Stimulated activated naive CD8-positive, alpha-beta T cell treated with anti-CD3 and anti-CD28 coated beads, Interleukin-15, Interleukin-2, amounts not matched to agents 100 ng/mL and 50 ng/mL, for 24 hours (primary cell): Measurements from ENCODE around the gene EXD1.
"Not testable (repeated sequence)": the region's sequence is repeated elsewhere in the genome, so short reads cannot be mapped to it uniquely, and the experiment has no call there.

Experiments used
- H3K27ac Mint-ChIP-seq: one replicate; pipeline ENCODE4 v1.8.0; 2021; ENCODE audit warnings: mild to moderate bottlenecking, mixed read lengths
- H3K27me3 Mint-ChIP-seq: one replicate; pipeline ENCODE4 v1.8.0; 2021; ENCODE audit warnings: mixed read lengths
- H3K36me3 Mint-ChIP-seq: one replicate; pipeline ENCODE4 v1.8.0; 2021; ENCODE audit warnings: low read depth, mixed read lengths
- H3K4me1 Mint-ChIP-seq: one replicate; pipeline ENCODE4 v1.8.0; 2021; ENCODE audit warnings: low read depth, mixed read lengths
- H3K4me3 Mint-ChIP-seq: one replicate; pipeline ENCODE4 v1.8.0; 2021; ENCODE audit warnings: mild to moderate bottlenecking, mixed read lengths
- H3K9me3 Mint-ChIP-seq: one replicate; pipeline ENCODE4 v1.8.0; 2021; ENCODE audit warnings: mixed read lengths

The EXD1 gene, protein sequence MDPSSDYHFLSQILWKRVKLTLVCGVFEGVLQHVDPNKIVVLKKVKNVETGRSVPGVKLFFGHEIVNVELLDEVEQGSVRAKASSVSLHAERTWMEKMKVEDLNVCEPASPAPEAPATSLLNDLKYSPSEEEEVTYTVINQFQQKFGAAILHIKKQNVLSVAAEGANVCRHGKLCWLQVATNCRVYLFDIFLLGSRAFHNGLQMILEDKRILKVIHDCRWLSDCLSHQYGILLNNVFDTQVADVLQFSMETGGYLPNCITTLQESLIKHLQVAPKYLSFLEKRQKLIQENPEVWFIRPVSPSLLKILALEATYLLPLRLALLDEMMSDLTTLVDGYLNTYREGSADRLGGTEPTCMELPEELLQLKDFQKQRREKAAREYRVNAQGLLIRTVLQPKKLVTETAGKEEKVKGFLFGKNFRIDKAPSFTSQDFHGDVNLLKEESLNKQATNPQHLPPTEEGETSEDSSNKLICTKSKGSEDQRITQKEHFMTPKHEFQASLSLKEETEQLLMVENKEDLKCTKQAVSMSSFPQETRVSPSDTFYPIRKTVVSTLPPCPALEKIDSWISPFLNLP

GRCh38 chr15:41230650-41231421, at the start of gene EXD1, which contains the start of gene CHP1:
Gene EXD1 (minus strand): TSS chr15:41230757. CDS start chr15:41226575, 4,182 bp downstream.
Gene CHP1 (plus strand): TSS chr15:41231268. CDS start chr15:41231383, 115 bp downstream.
- H3K9me3 Mint-ChIP-seq, result no peaks in the 10 kb centered on the region
- no peaks in the 10 kb centered on the region for H3K27me3 Mint-ChIP-seq
- H3K36me3 Mint-ChIP-seq, result no peaks in the 10 kb centered on the region
- H3K4me3 Mint-ChIP-seq, result peak within 1 kb of the TSS; percentile 87
- H3K27ac Mint-ChIP-seq, result peak within 1 kb of the TSS; percentile 92
- H3K4me1 Mint-ChIP-seq, result peaks cover 31% of the 10 kb centered on the region

- H3K4me3 Mint-ChIP-seq, result no peak overlapping the region
- peaks cover 22% of the 10 kb centered on the region for H3K36me3 Mint-ChIP-seq
- peak overlapping the region; percentile 21 for H3K27ac Mint-ChIP-seq
- H3K27me3 Mint-ChIP-seq, result no peaks in the 10 kb centered on the region
- no peaks in the 10 kb centered on the region for H3K9me3 Mint-ChIP-seq
- H3K4me1 Mint-ChIP-seq, result peaks cover 18% of the 10 kb centered on the region
Measured at GRCh38 chr15:41279535-41280283, 49.2 kb upstream of the EXD1 start.

- Mint-ChIP-seq H3K4me1 (peaks cover 10% of the 10 kb centered on the region), H3K4me3 (no peak overlapping the region), H3K27ac (no peak overlapping the region), H3K27me3 (no peaks in the 10 kb centered on the region), H3K36me3 (peaks cover 13% of the 10 kb centered on the region), H3K9me3 (no peaks in the 10 kb centered on the region)
Measured at GRCh38 chr15:41278319-41278718, 47.8 kb upstream of the EXD1 start.

GRCh38 chr15:41276831-41277230, 46.3 kb upstream of the EXD1 start:
- Mint-ChIP-seq H3K27ac (no peak overlapping the region), H3K36me3 (peaks cover 13% of the 10 kb centered on the region)

GRCh38 chr15:41269887-41270286, 39.3 kb upstream of the EXD1 start:
- H3K9me3 Mint-ChIP-seq, result no peaks in the 10 kb centered on the region
- no peaks in the 10 kb centered on the region for H3K4me1 Mint-ChIP-seq
- H3K4me3 Mint-ChIP-seq, result no peak overlapping the region
- H3K36me3 Mint-ChIP-seq, result peaks cover 15% of the 10 kb centered on the region
- H3K27me3 Mint-ChIP-seq, result no peaks in the 10 kb centered on the region
- no peak overlapping the region for H3K27ac Mint-ChIP-seq

More at GRCh38 chr15:41276831-41277230, 46.3 kb upstream of the EXD1 start:
- Mint-ChIP-seq H3K27me3 (no peaks in the 10 kb centered on the region), H3K4me1 (no peaks in the 10 kb centered on the region), H3K4me3 (no peak overlapping the region), H3K9me3 (no peaks in the 10 kb centered on the region)

DNA sequence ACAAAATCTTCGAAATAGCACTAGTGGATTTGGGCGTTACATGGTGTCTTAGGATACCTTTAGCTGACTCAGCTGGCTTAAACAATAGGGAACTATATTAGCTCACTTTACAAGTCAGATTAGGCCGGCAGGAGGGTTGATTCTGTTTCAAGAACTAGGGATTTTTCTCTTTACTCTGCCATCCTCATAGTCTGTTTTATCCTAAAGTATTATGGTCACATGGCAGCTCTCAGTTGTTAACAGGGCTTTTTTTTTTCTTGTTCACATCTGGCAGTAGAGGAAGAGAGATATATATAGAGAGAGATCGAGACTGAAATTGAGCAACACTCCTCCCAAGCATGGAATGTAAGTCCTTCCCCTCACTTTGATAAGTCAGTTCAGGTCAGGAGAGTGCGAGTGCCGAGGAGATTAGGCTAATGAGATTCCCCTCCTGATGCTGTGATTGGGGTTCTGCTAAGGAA, 33.4 kb upstream of the EXD1 start:
- Mint-ChIP-seq H3K4me3 (no peak overlapping the region), H3K27me3 (no peaks in the 10 kb centered on the region), H3K4me1 (no peaks in the 10 kb centered on the region), H3K9me3 (no peaks in the 10 kb centered on the region), H3K27ac (no peak overlapping the region), H3K36me3 (peaks cover 18% of the 10 kb centered on the region)

- no peaks in the 10 kb centered on the region for H3K27me3 Mint-ChIP-seq
Measured at GRCh38 chr15:41262571-41262970, 32.0 kb upstream of the EXD1 start.

GRCh38 chr15:41260924-41261323, 30.4 kb upstream of the EXD1 start:
- H3K36me3 Mint-ChIP-seq, result peaks cover 10% of the 10 kb centered on the region
- H3K27ac Mint-ChIP-seq, H3K4me1 Mint-ChIP-seq, H3K4me3 Mint-ChIP-seq, H3K27me3 Mint-ChIP-seq, H3K9me3 Mint-ChIP-seq: not testable (repeated sequence)

More at GRCh38 chr15:41262571-41262970, 32.0 kb upstream of the EXD1 start:
- Mint-ChIP-seq H3K9me3 (no peaks in the 10 kb centered on the region), H3K27ac (no peak overlapping the region), H3K36me3 (peaks cover 14% of the 10 kb centered on the region), H3K4me1 (no peaks in the 10 kb centered on the region), H3K4me3 (no peak overlapping the region)

DNA sequence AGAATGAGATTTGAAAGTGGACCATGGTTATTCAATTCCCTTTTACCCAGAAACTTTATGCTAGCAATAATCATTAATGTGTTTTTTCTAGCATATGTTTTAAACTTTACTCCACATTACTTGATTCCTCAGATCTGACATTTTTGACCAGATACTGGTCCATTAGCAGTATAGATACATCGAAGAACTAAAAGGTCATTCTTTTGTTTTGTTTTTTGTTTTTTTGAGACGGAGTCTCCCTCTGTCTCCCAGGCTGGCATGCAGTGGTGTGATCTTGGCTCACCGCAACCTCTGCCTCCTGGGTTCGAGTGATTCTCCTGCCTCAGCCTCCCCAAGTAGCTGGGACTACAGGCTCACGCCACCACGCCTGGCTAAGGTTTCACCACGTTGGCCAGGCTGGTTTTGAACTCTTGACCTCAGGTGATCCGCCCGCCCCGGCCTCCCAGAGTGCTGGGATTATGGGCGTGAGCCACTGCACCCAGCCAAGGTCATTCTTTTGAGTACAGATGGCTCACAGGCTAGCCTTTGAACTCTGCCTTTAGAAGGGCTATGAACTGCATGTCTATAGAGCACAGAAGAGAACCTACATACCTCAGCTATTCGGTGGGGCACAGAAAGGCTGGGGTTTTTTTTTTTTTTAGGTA, 29.1 kb upstream of the EXD1 start:
- H3K4me1 Mint-ChIP-seq, result no peaks in the 10 kb centered on the region
- H3K36me3 Mint-ChIP-seq, result peaks cover 7% of the 10 kb centered on the region
- H3K27ac Mint-ChIP-seq, result no peak overlapping the region
- no peaks in the 10 kb centered on the region for H3K27me3 Mint-ChIP-seq
- no peak overlapping the region for H3K4me3 Mint-ChIP-seq
- H3K9me3 Mint-ChIP-seq, result no peaks in the 10 kb centered on the region

DNA sequence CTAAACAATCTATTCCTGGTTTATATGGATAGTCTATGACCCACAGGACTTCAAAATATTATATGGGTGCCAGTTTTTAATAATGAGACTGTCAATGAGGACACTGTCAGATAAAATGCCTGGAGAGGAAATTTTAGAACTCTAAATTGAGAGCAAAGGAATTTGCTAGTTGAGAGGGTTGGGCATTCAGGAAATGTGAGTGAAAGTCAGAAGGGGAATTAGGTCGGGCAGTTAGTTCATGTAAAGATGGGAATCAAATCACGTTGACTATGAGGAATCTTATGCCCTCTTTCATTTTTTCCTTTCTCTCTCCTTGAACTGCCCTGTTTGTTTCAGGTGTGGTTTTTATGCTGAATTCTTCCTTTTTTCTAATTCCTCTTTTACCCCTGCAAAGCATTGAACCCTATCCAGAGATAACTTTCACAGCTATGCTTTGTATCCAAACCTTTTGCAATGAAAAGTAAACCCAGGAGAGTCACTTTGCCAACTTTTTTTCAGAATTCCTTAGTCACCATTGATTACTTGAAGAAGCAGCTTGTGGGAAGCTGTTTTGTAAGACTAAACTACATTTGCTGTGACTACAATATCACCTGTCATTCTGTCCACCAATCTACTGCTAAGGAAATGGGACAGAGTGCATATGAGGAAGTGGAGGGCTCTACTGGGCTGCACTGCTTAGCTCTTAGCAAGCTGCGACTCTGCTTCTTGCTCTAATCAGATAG, 28.4 kb upstream of the EXD1 start:
- no peak overlapping the region for H3K27ac Mint-ChIP-seq
- no peaks in the 10 kb centered on the region for H3K27me3 Mint-ChIP-seq
- H3K4me1 Mint-ChIP-seq, result peaks cover 3% of the 10 kb centered on the region
- H3K36me3 Mint-ChIP-seq, result peaks cover 7% of the 10 kb centered on the region
- H3K9me3 Mint-ChIP-seq, result no peaks in the 10 kb centered on the region
- H3K4me3 Mint-ChIP-seq, result no peak overlapping the region

- no peaks in the 10 kb centered on the region for H3K27me3 Mint-ChIP-seq
Measured at GRCh38 chr15:41256577-41257038, 26.1 kb upstream of the EXD1 start.

GRCh38 chr15:41256103-41256502, 25.5 kb upstream of the EXD1 start:
- Mint-ChIP-seq H3K27ac (no peak overlapping the region), H3K36me3 (peaks cover 6% of the 10 kb centered on the region)

More at GRCh38 chr15:41256577-41257038, 26.1 kb upstream of the EXD1 start:
- Mint-ChIP-seq H3K9me3 (no peaks in the 10 kb centered on the region), H3K36me3 (peaks cover 4% of the 10 kb centered on the region), H3K4me3 (no peak overlapping the region), H3K27ac (no peak overlapping the region), H3K4me1 (peaks cover 3% of the 10 kb centered on the region)

DNA sequence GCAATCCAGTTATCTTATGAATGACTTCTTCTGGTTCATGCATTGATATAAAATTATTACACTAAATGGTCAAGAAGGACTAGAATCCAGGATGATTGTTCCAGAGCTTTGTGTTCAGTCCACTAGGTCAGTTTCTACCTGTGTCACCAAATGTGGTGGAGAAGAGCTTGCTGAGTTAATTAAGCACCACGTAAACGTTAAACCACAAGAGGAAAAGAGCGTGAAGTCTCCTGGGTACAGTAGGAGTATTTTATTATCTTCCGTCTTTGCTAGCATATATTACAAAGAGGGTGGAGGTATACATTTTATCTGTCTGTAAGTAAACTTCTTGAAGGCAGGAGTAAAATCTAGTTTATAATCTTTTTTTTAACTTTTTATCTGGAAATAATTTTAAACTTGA, 24.0 kb upstream of the EXD1 start:
- Mint-ChIP-seq H3K9me3 (no peaks in the 10 kb centered on the region), H3K36me3 (peaks cover 7% of the 10 kb centered on the region), H3K27me3 (no peaks in the 10 kb centered on the region), H3K4me3 (no peak overlapping the region), H3K27ac (no peak overlapping the region), H3K4me1 (peaks cover 3% of the 10 kb centered on the region)

More at GRCh38 chr15:41256103-41256502, 25.5 kb upstream of the EXD1 start:
- no peaks in the 10 kb centered on the region for H3K9me3 Mint-ChIP-seq
- H3K27me3 Mint-ChIP-seq, result no peaks in the 10 kb centered on the region
- H3K4me1 Mint-ChIP-seq, result peaks cover 3% of the 10 kb centered on the region
- H3K4me3 Mint-ChIP-seq, result no peak overlapping the region
